GM12873 (cell line): ENCODE data around the gene RGS10.

ENCODE experiments used
- CTCF ChIP-seq: IDR thresholded peaks from 2 replicates; pipeline ENCODE4 v1.5.1; 2012; ENCODE audit warnings: low read depth, mild to moderate bottlenecking, moderate library complexity, low read length, control low read depth; ENCODE audit not compliant: insufficient read depth; ENCODE audit errors: missing control alignments

The RGS10 gene

GRCh38 chr10:119479532-119479931, 63.0 kb downstream of the RGS10 start:
- no peak for TF ChIP-seq CTCF

GRCh38 chr10:119478811-119479341, 63.6 kb downstream of the RGS10 start:
- no peak for TF ChIP-seq CTCF

GRCh38 chr10:119478111-119478802, 64.3 kb downstream of the RGS10 start:
- TF ChIP-seq CTCF: no peak

GRCh38 chr10:119477444-119477843, 65.1 kb downstream of the RGS10 start:
- TF ChIP-seq CTCF: no peak

GRCh38 chr10:119474606-119475005, 67.9 kb downstream of the RGS10 start:
- no peak for TF ChIP-seq CTCF

- no peak for TF ChIP-seq CTCF
These were observed 68.7 kb downstream of the RGS10 start for GRCh38 chr10:119473771-119474170.

GRCh38 chr10:119470920-119471702, 71.4 kb downstream of the RGS10 start:
- no peak for TF ChIP-seq CTCF
